Colonic mucosa (tissue), 4 donors: ENCODE data around the gene PSAP. TPM values are rescaled to one million over a fixed set of nuclear protein-coding genes. Genes with fewer than 3 reads are reported as not detected.

Experiments used
- DNase-seq: peaks from one replicate; pipeline ENCODE4 v3.0.0-alpha.2; 2020
- H3K27ac ChIP-seq: fragments of 200-600 bp; one replicate; pipeline ENCODE4 v1.8.0; 2021
- H3K27me3 ChIP-seq: fragments of 200-600 bp; one replicate; pipeline ENCODE4 v1.8.0; 2021
- H3K36me3 ChIP-seq: fragments of 200-600 bp; one replicate; pipeline ENCODE4 v1.8.0; 2021
- H3K4me1 ChIP-seq: fragments of 200-600 bp; one replicate; pipeline ENCODE4 v1.8.0; 2021; ENCODE audit warnings: mild to moderate bottlenecking
- H3K4me3 ChIP-seq: fragments of 200-600 bp; one replicate; pipeline ENCODE4 v1.8.0; 2021
- H3K9ac ChIP-seq, 2 donors: one replicate each; pipeline ENCODE4 v1.7.0; 2013; ENCODE audit warnings: control low read depth in 2 of 2, low read depth in 2 of 2, low read length in 2 of 2
- H3K9me3 ChIP-seq: fragments of 200-600 bp; one replicate; pipeline ENCODE4 v1.8.0; 2021
- intact Hi-C: fragments of 100-400 bp; cut with DNase I; formaldehyde crosslinking; loops from one replicate; pipeline ENCODE4 v1.14.1; 2022
- total RNA-seq, 2 donors: library from RNA; stranded (reverse); fragmentation: NEBNext Ultra II Directional in 1 of 2; extraction: Animal tissue kit (Norgen Biotek cat#: 25700) in 1 of 2; gene quantifications; one replicate each; pipeline ENCODE4 v1.2.1, GENCODE V29; 2021
- TF ChIP-seq, protein P1 (sequence below): fragments of 200-600 bp; IDR thresholded peaks from one replicate; pipeline ENCODE4 v1.8.0; 2022; ENCODE audit warnings: antibody characterized with exemption, mild to moderate bottlenecking
- donor health status: healthy.
- donor health status: DM: no; HTN: no; CAD: no.
- donor health status: DM: no; HTN: no; CAD: no.

Gene PSAP
- total RNA-seq, 2 donors from 2014 or later, result 363 to 629 TPM

DNA sequence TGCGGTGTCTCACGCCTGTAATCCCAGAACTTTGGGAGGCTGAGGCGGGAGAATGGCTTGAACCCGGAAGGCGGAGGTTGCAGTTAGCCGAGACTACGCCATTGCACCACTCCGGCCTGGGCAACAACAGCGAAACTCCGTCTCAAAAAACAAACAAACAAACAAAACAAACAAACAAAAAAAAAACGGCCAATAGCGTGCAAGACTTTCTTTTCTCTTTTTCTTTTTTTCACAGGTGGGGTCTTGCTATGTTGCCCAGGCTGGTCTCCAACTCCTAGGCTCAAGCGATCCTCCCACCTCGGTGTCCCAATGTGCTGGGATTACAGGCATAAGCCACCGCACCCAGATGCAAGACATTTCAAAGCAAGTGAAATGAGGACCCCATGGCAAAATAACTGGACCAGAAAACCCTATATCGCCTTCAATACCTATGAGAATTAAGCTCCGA, 1.6 kb downstream of the PSAP start:
- Histone ChIP-seq H3K9me3 (no peaks in the 10 kb centered on the region), H3K4me3 (peak overlapping the region; percentile 100), H3K4me1 (no peaks in the 10 kb centered on the region), H3K27me3 (no peaks in the 10 kb centered on the region), H3K27ac (no peak overlapping the region), H3K9ac (no peak overlapping the region), H3K36me3 (no peaks in the 10 kb centered on the region)
- DNase-seq, result no peak
- intact Hi-C loops, result no loop called here
- TF ChIP-seq, protein P1, sequence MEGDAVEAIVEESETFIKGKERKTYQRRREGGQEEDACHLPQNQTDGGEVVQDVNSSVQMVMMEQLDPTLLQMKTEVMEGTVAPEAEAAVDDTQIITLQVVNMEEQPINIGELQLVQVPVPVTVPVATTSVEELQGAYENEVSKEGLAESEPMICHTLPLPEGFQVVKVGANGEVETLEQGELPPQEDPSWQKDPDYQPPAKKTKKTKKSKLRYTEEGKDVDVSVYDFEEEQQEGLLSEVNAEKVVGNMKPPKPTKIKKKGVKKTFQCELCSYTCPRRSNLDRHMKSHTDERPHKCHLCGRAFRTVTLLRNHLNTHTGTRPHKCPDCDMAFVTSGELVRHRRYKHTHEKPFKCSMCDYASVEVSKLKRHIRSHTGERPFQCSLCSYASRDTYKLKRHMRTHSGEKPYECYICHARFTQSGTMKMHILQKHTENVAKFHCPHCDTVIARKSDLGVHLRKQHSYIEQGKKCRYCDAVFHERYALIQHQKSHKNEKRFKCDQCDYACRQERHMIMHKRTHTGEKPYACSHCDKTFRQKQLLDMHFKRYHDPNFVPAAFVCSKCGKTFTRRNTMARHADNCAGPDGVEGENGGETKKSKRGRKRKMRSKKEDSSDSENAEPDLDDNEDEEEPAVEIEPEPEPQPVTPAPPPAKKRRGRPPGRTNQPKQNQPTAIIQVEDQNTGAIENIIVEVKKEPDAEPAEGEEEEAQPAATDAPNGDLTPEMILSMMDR, result no peak

DNA sequence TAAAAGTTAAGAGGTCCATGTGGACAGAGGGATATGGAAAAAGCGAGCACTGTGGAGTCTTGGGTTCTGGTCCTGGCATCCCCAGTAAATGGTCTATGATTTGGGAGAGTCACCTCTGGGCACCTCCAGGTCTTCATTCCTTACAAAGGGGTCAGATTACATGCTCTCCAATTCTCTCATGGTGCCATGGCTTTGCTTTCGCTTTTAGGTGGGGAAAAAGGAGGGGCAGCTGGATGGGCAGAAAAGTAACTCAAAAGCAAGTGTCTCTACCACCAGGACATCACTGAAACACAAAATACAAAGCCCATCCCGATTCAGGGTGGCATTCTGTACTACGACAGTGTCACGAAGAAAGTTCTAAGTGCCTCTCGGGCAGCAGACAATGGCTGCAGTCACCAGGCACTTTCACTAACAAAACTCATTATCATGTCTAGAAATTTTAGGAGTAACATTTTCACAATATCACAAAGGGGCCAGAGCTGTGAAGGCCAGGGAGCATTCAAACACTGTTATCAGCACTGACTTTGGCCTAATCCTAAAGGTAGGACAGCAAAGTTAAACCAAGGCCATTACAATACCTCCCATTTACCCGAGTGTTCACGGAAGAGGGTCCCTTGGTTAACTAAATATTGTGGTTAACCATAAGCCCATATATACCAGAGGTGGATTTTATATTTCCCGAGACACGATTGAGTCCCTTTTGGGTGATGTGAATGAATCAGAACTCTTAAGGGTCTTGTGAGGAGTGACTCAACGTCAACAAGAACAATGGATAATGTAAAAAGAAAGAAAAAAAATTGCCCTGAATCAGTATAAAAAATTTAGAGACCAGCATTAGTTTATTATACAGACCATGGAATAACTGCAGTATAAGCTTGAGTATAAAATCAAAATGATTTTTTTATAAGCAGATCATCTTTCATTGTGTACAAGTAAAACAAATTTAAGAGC, 2.5 kb downstream of the PSAP start:
- intact Hi-C loops, result no loop called here
- TF ChIP-seq, protein P1, result no peak
- Histone ChIP-seq H3K27me3 (no peaks in the 10 kb centered on the region), H3K9ac (peak overlapping the region in 1 of 2 donors; percentile 4), H3K9me3 (no peaks in the 10 kb centered on the region), H3K4me1 (no peaks in the 10 kb centered on the region), H3K4me3 (no peak overlapping the region), H3K27ac (no peak overlapping the region), H3K36me3 (no peaks in the 10 kb centered on the region)
- no peak for DNase-seq

DNA sequence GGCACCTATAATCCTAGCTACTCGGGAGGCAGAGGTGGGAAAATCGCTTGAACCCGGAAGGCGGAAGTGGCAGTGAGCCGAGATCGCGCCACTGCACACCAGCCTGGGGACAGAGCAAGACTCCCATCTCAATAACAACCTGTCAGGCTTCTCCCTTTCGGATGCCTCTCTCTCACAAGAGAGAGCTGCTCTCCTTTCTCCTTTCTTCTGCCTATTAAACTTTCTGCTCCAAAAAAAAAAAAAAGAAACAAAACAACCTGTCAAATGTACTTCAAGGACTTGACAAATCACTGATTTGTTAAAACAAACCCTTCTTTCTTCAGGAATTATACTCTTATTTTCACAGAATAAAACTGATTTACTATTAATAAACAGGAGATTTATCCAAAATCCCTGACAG, 3.6 kb downstream of the PSAP start:
- Histone ChIP-seq H3K36me3 (no peaks in the 10 kb centered on the region), H3K9ac (no peak overlapping the region), H3K9me3 (no peaks in the 10 kb centered on the region), H3K4me3 (no peak overlapping the region), H3K4me1 (no peaks in the 10 kb centered on the region), H3K27me3 (no peaks in the 10 kb centered on the region), H3K27ac (no peak overlapping the region)
- intact Hi-C loops, result no loop called here
- TF ChIP-seq, protein P1, result no peak
- no peak for DNase-seq

DNA sequence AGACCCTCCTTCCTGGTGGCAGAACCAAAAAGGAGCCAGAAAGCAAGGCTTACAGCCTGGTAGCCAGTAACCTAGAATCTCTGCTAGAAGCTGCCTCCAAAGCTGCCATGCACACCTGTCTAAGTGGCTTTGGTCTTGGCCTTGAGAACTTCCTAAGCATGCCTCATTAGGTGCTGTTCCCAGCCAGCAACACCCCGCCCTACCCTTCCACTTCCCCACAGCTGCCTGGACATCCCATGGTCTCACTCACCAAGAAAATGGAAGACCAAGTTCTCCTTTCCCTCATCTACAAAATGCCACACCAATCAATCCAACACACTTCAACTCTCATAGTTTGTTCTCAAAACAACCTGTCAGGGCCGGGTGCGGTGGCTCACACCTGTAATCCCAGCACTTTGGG, 4.2 kb downstream of the PSAP start:
- no peak overlapping the region for H3K4me3 ChIP-seq
- intact Hi-C loops, result no loop called here
- no peak overlapping the region for H3K27ac ChIP-seq
- TF ChIP-seq, protein P1, result no peak
- no peaks in the 10 kb centered on the region for H3K4me1 ChIP-seq
- no peaks in the 10 kb centered on the region for H3K36me3 ChIP-seq
- no peak for DNase-seq
- no peaks in the 10 kb centered on the region for H3K27me3 ChIP-seq
- no peaks in the 10 kb centered on the region for H3K9me3 ChIP-seq
- H3K9ac ChIP-seq, result no peak overlapping the region

DNA sequence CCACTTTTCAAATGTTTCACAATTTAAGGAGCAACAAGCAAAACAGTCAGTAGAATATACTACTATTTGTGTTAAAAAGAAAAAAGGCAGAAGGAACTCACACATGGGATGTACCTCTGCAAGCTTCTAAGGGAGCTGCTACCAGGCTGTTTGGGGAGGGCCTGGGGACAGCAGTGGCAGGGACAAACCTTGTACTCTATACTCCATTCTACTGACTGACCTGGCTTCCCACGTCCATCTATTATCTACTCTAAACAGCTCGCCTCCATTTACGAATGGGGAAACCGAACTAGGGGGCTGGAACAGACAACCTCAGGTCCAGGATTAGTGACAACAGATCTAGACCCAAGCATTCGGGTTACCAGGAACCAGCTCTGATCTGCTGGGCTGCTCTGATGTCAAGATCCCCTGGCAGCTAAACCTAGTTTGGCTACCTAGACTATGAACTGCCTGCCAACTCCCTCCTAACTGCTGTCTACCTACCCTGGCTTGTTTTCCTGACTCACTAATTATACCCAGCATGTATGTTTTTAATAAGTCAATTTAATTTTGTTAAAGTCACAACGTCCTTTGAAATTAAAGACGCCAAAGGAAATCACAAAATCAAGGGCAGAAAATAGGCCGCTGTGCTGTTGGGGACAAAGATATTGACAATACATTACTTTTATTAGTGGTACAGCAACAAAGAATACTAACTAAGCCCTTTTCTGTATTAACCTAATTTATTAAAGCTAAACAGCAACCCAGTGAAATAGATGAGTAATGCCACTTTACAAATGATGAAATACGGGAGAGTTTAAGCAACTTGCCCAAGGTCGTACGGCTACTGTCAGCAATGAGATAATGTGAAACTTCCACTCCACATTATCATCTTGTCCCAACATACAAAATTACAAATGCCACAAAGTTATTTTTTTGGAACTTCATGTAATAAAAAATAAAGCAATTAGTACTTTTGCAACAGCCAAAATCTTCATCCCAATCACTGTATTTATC, 5.3 kb downstream of the PSAP start:
- Histone ChIP-seq H3K27ac (no peak overlapping the region), H3K4me3 (no peak overlapping the region), H3K36me3 (no peaks in the 10 kb centered on the region), H3K27me3 (no peaks in the 10 kb centered on the region), H3K9ac (no peak overlapping the region), H3K9me3 (no peaks in the 10 kb centered on the region), H3K4me1 (peaks cover 4% of the 10 kb centered on the region)
- TF ChIP-seq, protein P1, result no peak
- DNase-seq, result no peak
- intact Hi-C loops, result no loop called here
